Fibroblast of skin of left biceps (primary cell): Measurements from ENCODE around the gene LRCH4.
"Not testable (repeated sequence)": the region's sequence is repeated elsewhere in the genome, so short reads cannot be mapped to it uniquely, and the experiment has no call there.

Experiments used
- DNase-seq, 2 experiments: peaks; one replicate each; pipeline ENCODE4 v3.0.0-alpha.2; 2013; ENCODE audit warnings: low read depth in 2 of 2

LRCH4 gene

GRCh38 chr7:100545360-100546128 is 40.4 kb downstream of the LRCH4 start:
- peak; percentile 66 to 73 for DNase-seq

GRCh38 chr7:100544967-100545359 is 41.0 kb downstream of the LRCH4 start:
- DNase-seq, result no peak

GRCh38 chr7:100544386-100544785 is 41.5 kb downstream of the LRCH4 start:
- DNase-seq, result no peak

GRCh38 chr7:100543586-100543985 is 42.3 kb downstream of the LRCH4 start:
- DNase-seq, result no peak

DNA sequence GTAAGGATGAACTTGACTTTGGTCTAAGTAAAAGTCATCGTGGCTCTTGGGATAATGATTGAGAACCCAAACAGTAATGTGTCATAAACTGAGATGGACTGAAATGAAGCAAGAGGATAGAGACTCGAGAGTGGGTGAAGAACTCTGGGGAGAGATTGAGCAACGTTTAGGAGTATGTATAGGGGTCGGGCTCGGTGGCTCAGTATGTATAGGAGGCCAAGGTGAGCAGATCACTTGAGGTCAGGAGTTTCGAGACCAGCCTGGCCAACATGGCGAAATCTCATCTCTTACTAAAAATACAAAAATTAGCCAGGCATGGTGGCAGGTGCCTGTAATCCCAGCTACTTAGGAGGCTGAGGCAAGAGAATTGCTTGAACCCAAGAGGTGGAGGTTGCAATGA is 44.6 kb downstream of the LRCH4 start:
- DNase-seq, result not testable (repeated sequence)

DNA sequence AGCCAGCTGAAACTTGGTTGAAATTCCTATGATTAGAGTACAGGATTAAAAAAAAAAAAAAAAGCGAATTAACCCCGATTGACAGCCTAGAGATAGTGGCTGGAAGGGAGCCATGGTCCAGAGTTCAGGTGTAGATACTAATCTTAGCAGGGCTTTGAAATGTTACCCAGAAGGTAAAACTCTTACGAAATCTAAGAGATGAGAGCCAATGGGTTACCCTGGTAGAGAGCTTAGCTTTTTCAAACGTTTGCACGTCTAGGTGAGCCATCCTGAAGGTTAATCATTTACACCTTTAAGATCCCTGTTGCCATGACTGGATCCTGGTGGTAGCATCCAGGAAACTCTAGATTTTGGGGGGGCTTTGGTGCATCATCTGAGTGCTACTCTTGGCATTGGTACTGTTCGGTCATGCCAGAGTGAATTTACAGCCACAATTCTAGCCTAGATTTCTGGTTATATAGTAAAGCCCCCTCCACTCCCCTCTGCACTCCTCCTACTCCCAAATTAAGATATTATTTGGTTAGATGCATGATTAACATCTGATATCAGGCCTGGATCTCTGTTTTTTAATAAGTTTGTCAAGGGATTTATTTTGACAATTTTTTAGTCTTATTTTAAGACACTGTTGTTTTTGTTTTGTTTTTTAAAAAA is 45.7 kb downstream of the LRCH4 start:
- DNase-seq, result no peak

DNA sequence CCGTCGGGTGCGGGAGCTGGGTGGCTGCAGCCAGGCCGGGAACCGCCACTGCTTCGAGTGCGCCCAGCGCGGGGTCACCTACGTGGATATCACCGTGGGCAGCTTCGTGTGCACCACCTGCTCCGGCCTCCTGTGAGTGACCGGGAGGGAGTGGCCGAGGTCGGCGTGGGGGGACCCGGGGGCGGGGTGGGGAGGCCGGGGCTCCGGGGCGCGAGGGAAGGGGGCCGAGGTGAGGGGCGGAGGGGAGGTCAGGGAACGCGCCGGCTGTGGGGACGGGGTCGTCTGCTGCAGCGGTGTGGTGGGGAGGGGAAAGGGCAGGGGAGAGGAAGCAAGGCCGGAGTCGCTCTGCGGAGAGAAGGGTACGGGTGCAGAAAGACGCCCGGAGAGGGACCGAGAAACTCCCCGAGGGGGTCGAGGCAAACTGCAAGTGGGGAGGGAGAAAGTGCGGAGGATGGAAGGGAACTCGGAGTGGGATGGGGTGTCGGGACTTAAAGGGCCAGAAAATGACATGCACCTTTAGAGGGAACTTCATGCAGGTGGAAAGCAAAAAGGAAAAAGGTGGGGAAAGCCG is 46.4 kb downstream of the LRCH4 start:
- no peak for DNase-seq

DNA sequence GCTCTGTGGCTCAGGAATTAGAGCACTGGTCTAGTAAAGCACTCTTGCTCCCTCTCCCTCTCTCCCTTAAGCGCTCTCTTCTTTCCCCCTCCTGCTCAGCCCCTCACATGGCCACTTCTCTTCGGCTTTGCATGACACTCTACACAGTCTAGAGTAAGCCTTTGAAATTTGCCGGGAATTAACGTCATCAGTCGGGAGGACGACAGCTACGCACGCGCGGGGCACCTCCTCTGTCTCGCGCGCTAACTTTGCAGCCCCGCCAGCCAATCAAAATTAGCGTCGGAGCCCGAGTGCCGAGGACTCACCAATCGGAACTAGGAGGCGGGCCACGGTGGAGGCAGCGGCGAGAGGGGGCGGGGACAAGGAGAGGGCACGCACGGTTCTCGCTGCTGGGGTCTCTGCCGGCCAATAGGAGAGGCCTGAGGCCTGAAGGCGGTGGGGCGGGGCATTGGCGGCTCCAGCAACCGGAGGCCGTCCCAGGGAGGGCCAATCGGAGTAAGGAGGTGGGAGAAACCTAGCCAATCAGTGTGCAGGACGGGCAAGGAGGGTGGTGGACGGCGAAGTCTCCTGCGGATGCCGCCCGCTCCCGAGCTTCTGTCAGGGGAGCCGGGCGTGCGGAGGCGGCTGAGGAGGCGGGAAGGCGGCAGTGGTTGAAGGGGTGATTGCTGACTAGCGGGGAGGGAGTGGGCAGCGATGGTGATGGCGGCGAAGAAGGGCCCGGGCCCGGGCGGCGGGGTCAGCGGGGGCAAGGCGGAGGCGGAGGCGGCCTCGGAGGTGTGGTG is 47.1 kb downstream of the LRCH4 start, which contains the start of gene AGFG2:
Gene AGFG2, plus strand, starts transcription at position 550 of the 782 bp plus-strand sequence. Its CDS starts 144 bp downstream, at position 694.
- DNase-seq, result peak; percentile 99

- no peak for DNase-seq
Measured at GRCh38 chr7:100538348-100538653, 47.6 kb downstream of the LRCH4 start.

DNA sequence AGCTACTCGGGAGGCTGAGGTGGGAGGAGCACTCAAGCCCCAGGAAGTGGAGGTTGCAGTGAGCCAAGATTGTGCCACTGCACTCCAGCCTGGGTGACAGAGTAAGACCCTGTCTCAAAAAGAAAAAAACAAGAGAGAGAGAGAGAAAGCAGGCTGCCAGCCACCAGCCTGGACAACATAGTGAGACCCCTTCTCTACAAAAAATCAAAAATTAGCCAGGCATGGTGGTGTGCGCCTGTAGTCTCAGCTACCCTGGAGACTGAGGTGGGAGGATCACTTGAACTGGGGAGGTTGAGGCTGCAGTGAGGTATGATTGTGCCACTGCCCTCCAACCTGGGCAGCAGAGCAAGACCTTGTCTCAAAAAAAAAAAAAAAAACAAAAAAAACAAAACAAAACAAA is 49.2 kb downstream of the LRCH4 start:
- DNase-seq, result not testable (repeated sequence)

DNA sequence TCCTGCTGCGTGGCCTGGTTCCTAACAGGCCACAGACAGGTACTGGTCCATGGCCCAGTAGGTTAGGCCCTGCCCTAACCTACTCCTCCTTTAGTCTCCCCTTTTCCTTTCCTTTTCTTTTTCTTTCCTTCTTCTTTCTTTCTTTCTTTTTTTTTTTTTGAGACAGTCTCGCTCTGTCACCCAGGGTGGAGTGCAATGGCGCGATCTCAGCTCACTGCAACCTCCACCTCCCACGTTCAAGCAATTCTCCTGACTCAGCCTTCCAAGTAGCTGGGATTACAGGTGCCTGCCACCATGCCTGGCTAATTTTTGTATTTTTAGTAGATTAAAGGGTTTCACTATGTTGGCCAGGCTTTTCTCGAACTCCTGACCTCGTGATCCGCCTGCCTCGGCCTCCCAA is 49.9 kb downstream of the LRCH4 start:
- DNase-seq, result not testable (repeated sequence)

- no peak for DNase-seq
Measured at GRCh38 chr7:100532165-100533022, 53.5 kb downstream of the LRCH4 start.

DNA sequence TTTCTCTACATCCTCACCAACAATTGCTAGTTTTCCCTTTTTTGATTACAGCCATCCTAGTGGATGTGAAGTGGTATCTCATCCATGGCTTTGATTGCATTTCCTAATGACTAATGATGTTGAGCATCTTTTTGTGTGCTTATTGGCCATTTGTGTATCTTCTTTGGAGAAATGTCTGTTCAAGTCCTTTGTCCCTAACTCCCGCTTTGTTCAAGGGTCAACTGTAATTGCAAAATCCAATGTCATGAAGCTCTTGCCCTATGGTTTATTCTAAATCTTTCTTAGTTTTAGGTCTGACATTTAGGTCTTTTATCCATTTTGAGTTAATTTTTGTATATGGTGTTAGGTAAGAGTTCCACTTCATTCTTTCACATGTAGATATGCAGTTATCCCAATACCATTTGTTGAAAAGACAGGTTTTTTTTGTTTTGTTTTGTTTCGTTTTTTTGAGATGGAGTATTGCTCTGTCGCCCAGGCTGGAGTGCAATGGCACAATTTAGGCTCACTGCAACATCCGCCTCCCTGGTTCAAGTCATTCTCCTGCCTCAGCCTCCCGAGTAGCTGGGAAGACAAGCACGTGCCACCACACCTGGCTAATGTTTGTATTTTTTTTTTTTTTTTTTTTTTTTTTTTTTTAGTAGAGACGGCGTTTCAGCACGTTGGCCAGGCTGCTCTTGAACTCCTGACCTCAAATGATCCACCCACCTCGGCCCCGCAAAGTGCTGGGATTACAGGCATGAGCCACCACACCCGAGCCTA is 57.6 kb downstream of the LRCH4 start:
- DNase-seq, result not testable (repeated sequence)
